ENCODE data around the gene KIF21B. TPM values are rescaled to one million over a fixed set of nuclear protein-coding genes. Genes with fewer than 3 reads are reported as not detected.

The KIF21B gene
- total and polyA plus RNA-seq, 2 experiments from 2014 or later: 0.29 to 3.5 TPM

GRCh38 chr1:201054091-201054543 lies 30.6 kb upstream of the KIF21B start:
- Histone ChIP-seq H3K27me3 (no peaks in the 10 kb centered on the region), H3K4me3 (no peak overlapping the region), H3K4me1 (ENCODE audit: low read depth) (peaks cover 6% of the 10 kb centered on the region), H3K27ac (no peak overlapping the region), H3K36me3 (no peaks in the 10 kb centered on the region), H3K9me3 (ENCODE audit: low read depth) (no peaks in the 10 kb centered on the region)
- no peak for TF ChIP-seq CTCF (IDR thresholded peaks at IDR 0.05; ENCODE audit: low read depth, low read length)
- DNase-seq (ENCODE audit: low read depth in 1 of 2, low spot score in 1 of 2): no peak

DNA sequence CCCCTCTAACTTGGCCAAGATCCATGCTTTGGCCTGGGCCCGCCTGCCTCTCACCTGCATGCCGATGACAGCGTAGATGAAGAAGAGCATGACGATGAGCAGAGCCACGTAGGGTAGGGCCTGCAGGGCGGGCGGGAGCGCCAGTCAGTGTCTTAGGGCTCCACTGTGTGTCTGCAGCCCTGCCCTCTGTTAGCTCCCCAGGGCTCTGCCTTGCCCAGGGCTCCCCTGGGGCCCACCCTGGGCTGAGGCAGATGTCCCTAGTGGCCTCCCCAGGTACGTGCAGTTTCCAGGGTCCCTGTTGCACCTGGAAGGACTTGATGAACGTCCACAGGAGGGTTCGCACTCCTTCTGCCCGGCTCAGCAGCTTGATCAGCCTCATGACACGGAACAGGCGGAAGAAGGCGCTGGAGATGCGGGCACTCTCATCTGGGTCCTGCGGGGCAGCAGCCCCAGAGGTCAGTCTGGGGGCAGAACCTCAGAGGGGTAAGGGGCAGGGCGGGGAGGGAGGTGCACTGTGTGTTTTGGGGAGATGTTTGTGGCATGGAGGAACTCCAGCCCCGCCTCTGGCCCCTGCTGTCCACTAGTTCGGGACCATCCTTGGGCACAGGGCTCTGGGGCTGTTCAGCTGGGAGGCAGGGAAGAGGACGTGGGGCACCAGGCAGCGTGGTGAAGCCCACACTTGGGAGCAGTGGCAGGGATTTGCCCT lies 29.8 kb upstream of the KIF21B start:
- DNase-seq (ENCODE audit: low read depth in 1 of 2, low spot score in 1 of 2): no peak
- TF ChIP-seq CTCF (IDR thresholded peaks at IDR 0.05; ENCODE audit: low read depth, low read length): no peak
- Histone ChIP-seq H3K36me3 (no peaks in the 10 kb centered on the region), H3K27me3 (no peaks in the 10 kb centered on the region), H3K27ac (no peak overlapping the region), H3K9me3 (ENCODE audit: low read depth) (no peaks in the 10 kb centered on the region), H3K4me3 (no peak overlapping the region), H3K4me1 (ENCODE audit: low read depth) (peaks cover 6% of the 10 kb centered on the region)

DNA sequence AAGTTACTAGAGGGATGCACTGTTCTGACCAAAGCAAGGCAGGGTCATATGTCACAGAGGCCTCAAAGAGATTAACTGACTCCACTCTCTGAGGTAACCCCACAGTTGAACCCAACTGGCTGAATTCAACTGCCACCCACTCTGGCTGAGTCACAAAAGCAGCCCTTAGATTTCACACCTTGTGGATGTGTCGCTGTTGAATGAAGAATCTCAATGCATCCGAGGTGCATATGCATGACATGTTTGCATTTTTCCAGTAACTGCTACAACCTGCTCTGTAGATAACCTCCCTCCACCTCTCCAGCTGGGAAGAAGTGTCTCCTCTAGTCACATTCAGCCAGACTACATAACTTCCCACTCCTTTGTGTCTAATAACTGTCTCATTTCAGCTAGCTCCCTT lies 27.9 kb upstream of the KIF21B start:
- no peaks in the 10 kb centered on the region for H3K36me3 ChIP-seq
- no peak for DNase-seq (ENCODE audit: low read depth in 1 of 2, low spot score in 1 of 2)
- H3K4me1 ChIP-seq (ENCODE audit: low read depth): peaks cover 6% of the 10 kb centered on the region
- H3K27me3 ChIP-seq: no peaks in the 10 kb centered on the region
- H3K27ac ChIP-seq: no peak overlapping the region
- no peaks in the 10 kb centered on the region for H3K9me3 ChIP-seq (ENCODE audit: low read depth)
- no peak overlapping the region for H3K4me3 ChIP-seq
- no peak for TF ChIP-seq CTCF (IDR thresholded peaks at IDR 0.05; ENCODE audit: low read depth, low read length)

- H3K4me3 ChIP-seq: no peak overlapping the region
- TF ChIP-seq CTCF (IDR thresholded peaks at IDR 0.05; ENCODE audit: low read depth, low read length): no peak
- H3K4me1 ChIP-seq (ENCODE audit: low read depth): peaks cover 6% of the 10 kb centered on the region
- DNase-seq (ENCODE audit: low read depth in 1 of 2, low spot score in 1 of 2): peak in 1 of 2 donors; percentile 30
- H3K36me3 ChIP-seq: no peaks in the 10 kb centered on the region
- H3K27me3 ChIP-seq: no peaks in the 10 kb centered on the region
- H3K27ac ChIP-seq: no peak overlapping the region
- H3K9me3 ChIP-seq (ENCODE audit: low read depth): no peaks in the 10 kb centered on the region
These were observed 27.2 kb upstream of the KIF21B start for GRCh38 chr1:201050515-201051277.

DNA sequence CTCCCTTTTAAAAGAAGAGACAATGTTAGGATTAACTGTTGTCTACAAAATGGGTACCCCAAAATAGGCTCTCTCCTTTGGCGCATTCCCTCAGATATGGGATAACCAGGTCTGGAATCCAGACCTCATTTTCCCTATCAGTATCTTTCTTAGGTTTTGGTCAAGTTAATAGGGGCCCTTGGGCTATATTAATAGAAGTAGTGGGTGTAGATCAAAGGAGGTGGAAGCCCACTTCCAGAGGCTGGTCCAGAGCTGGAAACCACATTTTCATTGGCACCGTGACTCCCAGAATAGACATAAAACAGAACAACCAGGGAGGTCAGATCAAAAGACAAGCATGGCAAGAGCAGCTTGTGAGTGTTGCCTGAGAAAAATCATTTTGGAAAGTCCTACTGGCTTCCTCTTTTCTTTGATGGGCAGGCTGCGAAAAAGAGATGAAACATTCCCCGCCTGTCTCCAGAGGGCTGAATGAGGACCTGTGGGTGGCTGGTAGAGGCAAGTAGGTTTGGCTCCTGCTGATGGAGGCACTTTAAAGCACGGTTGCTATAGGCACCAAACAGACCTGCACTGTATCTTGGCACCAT lies 25.8 kb upstream of the KIF21B start:
- H3K27me3 ChIP-seq: no peaks in the 10 kb centered on the region
- no peaks in the 10 kb centered on the region for H3K9me3 ChIP-seq (ENCODE audit: low read depth)
- no peak overlapping the region for H3K27ac ChIP-seq
- TF ChIP-seq CTCF (IDR thresholded peaks at IDR 0.05; ENCODE audit: low read depth, low read length): no peak
- H3K4me1 ChIP-seq (ENCODE audit: low read depth): peaks cover 6% of the 10 kb centered on the region
- no peaks in the 10 kb centered on the region for H3K36me3 ChIP-seq
- H3K4me3 ChIP-seq: no peak overlapping the region
- no peak for DNase-seq (ENCODE audit: low read depth in 1 of 2, low spot score in 1 of 2)

Data from cardiac muscle cell (in vitro differentiated cells and primary cell).